GM19438 (cell line): ENCODE measurements around the gene CSF1.

Experiments used
- ATAC-seq: cut with Tn5 transposase; IDR thresholded peaks from one replicate; pipeline ENCODE4 v1.9.1; 2021; ENCODE audit warnings: low read depth; ENCODE audit not compliant: unreplicated experiment

Gene CSF1

DNA sequence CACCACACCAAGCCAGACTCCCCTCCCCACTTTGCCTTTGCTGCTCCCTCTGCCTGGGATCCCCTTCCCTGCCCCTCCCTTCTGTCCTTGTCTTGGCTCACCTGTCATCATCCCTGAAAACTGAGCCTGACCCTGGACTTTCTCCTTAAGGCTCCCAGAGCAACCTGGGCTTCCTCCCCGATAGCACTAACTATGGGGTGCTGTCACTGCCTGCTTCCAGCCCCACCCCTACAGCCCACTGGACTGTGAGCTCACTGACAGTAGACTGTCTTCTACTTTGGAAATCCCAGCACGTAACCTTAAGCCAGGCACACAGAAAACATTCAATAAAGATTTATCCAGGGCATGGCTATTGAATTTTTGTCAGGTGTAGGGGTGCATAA, 9.5 kb upstream of the CSF1 start:
- no peak for ATAC-seq

DNA sequence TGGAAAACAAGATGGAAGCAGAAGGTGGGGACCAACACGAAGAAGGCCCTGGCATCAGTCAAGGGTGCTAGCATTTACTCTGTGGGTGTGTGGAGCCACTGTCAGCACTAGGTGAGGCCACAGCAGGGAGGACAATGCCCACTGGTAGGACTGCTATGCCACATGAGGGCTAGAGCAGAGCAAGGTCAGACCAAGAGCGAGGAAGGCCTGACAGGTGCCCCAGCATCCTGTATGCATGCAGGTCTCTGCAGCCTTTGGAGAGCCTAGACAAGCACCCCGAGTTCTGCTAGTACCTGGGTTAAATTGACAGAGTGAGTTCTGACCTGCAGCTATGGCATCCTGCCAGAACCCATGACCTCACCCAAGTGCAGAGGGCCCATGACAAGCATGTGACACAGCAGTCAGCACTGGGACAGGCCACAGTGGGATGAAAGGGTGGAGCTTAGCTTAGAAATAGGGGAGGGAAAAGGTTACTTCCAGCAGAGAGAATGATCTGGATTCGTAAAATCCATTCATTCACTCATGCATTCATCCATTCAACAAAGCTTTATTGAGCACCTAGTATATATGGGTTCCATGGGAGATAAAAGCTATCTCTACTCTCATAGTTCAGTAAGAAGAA, 9.0 kb upstream of the CSF1 start:
- no peak for ATAC-seq

- ATAC-seq = no peak
Measured at GRCh38 chr1:109902204-109902985, 8.3 kb upstream of the CSF1 start.

DNA sequence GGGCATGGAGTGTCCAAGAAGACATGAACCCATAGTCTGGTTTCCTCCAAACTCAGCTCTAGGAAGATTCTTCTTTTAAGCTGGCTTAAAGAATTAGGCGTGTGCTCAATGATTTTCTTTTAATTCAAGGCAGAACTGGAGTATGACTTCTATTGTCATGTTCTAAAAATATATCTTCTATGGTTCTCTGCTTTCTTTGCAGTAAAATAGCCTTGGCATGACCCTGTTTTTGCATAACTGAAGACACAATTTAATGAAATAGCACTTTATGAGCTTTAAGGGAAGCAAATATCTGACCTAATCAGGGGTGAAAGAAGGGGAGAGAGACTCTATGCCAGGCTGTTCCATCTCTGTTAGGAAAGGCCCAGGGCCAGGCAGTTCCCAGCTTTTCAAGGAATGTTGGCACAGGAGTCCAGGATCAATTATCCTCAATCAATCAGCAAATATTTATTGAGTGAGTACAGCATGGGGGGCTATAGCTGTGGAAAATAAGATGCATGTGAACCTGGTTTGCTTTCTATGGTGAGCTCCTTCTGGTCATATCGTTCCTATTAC, 7.2 kb upstream of the CSF1 start:
- ATAC-seq = no peak

- no peak for ATAC-seq
Measured at GRCh38 chr1:109904105-109904817, 6.4 kb upstream of the CSF1 start.

DNA sequence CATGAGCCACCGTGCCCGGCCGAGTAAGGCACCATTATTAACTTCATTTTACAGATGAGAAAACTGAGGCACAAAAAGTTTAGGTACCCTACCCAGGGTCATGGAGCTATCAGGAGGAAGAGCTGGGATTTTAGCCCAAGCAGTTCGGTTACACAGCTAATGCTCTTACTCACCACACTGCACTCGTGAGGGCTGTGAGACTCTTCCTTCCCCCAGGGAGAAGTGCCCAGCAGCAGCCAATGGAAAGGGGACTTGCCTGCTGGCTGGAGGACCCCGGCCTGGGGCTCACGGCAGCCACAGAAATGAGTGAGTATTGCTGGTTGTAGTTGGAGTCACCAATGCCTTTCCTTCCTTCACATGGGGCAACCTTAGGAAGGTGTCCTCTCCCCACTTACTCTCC, 5.2 kb upstream of the CSF1 start:
- ATAC-seq = no peak

GRCh38 chr1:109906160-109906838, 4.3 kb upstream of the CSF1 start:
- peak; percentile 86 for ATAC-seq

DNA sequence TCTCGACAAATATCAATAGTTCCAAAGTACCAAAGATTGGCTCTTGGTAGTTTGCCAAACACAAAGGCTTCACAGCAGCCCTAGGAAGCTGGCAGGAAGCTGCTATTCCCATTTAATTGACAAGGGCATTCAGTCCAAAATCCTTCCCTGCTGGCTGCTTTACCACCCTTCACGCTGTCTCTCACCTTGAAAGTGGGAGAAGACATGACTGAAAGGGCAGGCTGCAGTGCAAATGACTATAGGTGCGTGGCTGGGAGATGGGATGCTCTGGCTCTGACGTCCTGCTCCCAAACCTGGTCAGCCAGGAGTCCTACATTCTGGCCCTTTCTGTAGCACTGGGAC, 3.8 kb upstream of the CSF1 start:
- no peak for ATAC-seq

DNA sequence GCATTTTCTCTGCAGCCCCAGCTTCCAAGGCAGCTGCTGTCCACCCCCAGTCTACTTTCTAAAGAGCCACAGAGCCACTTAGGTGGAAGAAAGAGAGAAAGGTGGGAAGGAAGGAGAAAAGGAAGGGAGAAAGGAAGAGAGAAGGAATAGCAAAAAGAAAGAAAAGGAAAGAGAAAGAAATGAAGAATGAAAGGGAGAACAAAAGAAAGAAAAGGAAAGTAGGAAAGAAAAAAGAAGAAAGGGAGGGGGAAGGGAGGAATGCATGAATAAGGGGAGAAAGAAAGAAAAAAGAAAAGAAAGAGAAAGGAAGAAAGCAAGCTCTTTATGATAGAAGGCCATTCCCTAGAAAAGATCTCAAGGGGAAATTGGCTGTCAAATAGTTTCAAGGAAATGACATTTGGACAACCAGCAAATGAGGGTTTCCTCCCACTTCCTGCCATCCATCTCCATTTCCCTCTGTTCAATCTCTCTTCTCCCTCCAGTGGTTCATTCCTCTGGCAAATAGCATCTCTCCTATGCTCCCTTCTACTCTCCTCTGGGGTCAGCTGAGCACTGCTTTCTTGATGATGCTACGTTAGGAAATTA, 3.4 kb upstream of the CSF1 start:
- no peak for ATAC-seq

- ATAC-seq = no peak
Measured at GRCh38 chr1:109908836-109909235, 1.8 kb upstream of the CSF1 start.

DNA sequence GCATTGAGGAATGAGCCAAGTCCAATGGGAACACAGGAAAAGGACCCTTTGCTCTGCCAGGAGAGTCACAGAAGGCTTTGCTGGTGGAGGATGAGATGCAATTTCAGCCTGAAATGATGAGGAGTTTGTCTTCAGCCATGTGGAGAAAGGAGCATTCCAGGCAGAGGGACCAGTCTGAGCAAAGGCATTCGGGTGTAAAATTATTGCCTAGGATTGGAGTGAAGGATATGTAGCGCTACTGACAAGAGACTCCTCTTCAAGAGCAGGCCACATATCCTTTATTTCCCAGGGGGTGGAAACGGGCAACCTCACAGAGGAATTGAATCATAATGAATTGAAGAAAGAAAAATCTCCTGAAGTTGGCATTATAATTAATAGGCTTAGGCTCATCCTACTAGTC, 1.1 kb upstream of the CSF1 start:
- ATAC-seq = no peak

DNA sequence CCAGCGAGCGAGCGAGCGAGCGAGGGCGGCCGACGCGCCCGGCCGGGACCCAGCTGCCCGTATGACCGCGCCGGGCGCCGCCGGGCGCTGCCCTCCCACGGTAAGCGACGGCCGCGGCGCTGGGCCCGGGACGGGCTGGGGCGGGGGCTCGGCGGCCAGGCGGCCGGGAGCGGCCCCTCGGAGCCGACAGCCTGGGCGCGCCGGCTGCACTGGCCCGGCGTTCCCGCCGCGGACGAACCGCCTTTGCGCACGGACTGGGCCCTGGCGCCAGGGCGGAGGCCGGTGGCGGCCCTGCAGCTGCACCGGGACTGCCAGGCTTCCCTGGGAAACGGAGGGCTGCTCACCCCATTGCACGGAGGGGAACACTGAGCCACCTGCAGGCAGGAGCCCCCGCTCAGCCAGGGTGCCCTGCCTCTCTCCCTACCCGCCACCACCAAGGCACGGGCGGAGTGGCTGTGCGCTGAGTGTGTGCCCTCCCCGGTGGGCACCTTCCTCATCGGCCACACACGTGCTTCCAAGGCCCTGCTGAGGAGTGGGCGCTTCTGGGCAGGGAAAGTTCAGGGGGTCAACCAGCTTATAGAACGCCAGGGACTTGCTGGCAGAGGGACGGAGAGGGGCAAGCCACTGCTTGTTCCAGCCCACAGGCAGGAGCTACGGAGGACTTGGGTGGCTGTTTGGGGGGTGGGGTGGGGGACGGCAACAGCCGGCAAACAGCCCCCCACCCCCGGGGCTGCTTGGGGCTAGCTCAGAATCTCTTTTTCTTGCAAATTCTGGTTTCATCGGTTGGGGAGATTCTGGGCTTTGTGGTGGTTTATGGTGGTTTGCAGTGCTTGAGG, 532 bp downstream of the CSF1 start:
- no peak for ATAC-seq

DNA sequence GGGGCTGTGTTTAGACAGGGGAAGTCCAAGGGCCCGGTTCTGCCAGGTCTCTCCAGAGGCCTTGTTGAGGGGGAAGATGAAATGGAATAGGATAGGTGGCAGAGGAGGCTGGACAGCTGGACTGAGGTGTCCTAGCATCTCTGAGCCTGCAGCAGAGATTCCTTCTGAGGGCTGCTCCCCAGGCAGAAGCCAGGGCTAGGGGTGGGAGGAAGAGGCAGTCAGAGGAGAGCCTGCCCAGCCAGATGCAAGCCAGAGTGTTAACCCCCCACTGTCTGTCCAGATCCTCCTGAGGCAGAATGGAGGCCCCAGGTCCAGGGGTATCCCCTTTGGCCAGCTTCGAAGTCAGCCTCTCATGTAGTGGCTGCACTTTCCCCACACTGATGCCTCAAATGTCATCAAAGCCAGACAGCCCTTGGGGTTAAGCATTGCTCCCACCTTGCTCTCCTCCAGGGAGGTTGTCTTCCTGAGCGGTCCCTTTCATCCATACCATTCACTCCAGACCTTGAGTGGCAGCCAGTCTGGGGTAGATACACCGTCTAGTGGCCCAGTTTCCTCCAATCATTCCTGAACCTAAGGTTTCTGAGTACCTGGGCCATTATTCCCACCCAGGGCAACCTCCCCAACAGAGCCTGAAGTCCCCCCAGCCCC, 1.7 kb downstream of the CSF1 start:
- ATAC-seq = no peak

DNA sequence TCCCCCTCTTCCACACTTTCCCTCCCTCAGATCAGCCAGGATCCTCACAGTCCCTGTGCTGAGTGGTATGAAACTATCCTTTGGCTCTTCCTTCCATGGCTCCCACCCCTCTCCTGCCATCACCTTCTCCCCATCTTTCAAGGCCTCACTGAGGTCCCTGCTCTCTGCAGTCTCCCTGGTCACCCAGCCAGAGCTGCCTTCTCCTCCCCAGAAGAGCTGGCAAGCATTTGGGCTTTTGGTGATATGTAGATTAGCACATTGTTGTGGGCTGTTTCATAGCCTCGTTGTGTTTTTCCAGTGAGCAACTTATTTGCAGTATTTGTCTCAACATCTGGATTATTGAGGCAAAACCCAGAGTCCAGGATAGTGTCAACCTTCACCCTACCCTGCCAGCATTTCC, 2.2 kb downstream of the CSF1 start:
- no peak for ATAC-seq

DNA sequence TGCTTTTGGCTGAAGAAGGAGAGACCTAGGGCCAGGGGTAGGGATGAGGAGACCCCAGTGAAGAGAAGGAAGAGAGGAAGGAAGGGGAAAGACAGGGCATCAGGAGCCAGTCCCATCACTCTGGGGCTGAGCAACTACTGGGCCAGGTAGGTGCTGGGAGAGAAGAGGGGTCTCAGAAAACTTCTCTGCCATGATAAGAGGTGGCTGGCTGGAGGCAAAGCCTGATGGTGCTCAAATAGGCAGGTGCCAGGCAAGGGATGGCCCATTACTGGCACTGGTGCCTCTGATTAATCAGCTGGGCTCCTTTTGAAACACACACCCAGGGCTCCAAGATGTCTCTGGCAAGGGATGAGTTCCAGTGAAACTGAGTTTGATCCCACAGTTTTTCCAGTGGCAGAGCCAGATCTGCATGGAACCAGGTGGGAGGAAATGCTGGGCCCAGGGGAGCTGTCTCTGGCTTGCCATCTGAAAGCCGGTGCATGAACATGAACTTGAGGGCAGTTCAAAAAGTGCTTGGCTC, 2.8 kb downstream of the CSF1 start:
- no peak for ATAC-seq

DNA sequence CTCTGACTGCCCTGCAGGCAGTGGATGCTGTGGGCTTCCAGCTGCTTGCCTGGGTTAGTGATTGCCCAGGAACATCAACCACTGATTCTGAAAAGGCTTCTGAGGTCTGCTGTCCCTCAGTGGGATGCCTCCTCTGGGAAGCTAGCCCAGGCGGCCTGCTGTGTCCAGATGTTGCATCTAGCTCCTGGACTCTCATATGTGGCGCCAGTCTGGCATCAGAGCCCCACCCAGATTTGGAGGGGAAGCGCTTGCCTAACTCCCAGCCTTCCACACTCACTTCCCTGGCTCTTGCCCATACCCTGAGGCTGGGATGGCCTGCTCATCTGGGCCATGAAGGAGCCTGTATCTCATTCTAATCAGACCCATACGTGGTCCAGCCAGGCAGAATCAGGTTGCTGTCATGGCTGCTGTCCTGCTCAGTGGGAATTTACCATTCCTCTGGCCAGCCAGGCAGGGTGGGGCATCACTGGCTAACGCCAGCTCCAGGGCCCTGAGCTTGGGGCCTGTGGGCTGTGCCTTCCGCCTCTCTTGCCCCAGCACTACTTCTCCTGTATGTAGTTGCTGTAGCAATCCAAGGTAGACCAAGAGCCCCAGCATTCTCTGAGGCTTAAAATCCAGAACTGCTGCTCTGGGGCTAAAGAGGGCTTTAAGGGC, 4.1 kb downstream of the CSF1 start:
- ATAC-seq = no peak

- ATAC-seq = no peak
Measured at GRCh38 chr1:109917051-109917767, 6.6 kb downstream of the CSF1 start.
